ENCODE results near the gene ANKRD35.

ANKRD35 gene

DNA sequence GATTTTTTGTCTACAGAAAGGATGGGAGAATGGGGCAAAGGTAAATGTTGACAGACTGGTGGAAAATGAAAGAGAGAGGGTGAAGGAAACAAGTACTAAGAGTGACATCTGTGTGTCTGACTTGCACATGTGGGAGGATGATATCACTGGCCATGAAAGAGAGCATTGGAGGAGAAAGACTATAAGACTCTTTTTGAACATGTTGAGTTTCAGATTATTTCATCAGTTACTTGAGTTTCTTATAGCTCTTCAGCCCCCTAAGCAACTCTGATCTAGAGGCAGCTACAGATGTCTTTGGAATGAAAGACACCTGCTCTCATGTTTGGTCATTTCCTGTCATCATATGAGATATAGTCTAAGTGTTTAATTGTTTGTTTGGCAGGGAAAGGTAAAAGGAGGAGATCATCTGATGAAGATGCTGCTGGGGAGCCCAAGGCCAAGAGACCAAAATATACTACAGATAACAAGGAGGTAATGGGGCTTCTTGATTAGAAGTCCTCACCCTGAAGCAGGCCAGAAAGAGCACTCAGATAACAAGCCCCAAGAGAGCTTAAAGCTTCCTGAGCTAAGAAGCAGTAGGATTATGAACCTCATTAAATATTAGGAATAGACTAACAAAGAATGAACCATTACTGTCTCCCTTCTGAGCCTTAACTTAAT lies 57.2 kb downstream of the ANKRD35 start:
- no peak for ATAC-seq
- TF ChIP-seq, protein P1, sequence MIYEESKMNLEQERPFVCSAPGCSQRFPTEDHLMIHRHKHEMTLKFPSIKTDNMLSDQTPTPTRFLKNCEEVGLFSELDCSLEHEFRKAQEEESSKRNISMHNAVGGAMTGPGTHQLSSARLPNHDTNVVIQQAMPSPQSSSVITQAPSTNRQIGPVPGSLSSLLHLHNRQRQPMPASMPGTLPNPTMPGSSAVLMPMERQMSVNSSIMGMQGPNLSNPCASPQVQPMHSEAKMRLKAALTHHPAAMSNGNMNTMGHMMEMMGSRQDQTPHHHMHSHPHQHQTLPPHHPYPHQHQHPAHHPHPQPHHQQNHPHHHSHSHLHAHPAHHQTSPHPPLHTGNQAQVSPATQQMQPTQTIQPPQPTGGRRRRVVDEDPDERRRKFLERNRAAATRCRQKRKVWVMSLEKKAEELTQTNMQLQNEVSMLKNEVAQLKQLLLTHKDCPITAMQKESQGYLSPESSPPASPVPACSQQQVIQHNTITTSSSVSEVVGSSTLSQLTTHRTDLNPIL (CRISPR knock-in tag; IDR thresholded peaks at IDR 0.05; ENCODE audit: low read depth): no peak
- TF ChIP-seq, protein P2, sequence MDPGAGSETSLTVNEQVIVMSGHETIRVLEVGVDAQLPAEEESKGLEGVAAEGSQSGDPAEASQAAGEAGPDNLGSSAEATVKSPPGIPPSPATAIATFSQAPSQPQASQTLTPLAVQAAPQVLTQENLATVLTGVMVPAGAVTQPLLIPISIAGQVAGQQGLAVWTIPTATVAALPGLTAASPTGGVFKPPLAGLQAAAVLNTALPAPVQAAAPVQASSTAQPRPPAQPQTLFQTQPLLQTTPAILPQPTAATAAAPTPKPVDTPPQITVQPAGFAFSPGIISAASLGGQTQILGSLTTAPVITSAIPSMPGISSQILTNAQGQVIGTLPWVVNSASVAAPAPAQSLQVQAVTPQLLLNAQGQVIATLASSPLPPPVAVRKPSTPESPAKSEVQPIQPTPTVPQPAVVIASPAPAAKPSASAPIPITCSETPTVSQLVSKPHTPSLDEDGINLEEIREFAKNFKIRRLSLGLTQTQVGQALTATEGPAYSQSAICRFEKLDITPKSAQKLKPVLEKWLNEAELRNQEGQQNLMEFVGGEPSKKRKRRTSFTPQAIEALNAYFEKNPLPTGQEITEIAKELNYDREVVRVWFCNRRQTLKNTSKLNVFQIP (CRISPR knock-in tag; IDR thresholded peaks at IDR 0.05; ENCODE audit: borderline replicate concordance, low read depth): no peak
- no peak for TF ChIP-seq GLIS3 (CRISPR knock-in tag; IDR thresholded peaks at IDR 0.05)
- TF ChIP-seq, protein P3, sequence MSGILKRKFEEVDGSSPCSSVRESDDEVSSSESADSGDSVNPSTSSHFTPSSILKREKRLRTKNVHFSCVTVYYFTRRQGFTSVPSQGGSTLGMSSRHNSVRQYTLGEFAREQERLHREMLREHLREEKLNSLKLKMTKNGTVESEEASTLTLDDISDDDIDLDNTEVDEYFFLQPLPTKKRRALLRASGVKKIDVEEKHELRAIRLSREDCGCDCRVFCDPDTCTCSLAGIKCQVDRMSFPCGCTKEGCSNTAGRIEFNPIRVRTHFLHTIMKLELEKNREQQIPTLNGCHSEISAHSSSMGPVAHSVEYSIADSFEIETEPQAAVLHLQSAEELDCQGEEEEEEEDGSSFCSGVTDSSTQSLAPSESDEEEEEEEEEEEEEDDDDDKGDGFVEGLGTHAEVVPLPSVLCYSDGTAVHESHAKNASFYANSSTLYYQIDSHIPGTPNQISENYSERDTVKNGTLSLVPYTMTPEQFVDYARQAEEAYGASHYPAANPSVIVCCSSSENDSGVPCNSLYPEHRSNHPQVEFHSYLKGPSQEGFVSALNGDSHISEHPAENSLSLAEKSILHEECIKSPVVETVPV (CRISPR knock-in tag; IDR thresholded peaks at IDR 0.05): no peak
- TF ChIP-seq ZC3H10 (CRISPR knock-in tag; IDR thresholded peaks at IDR 0.05): no peak
- no peak for TF ChIP-seq ESRRG (CRISPR knock-in tag; IDR thresholded peaks at IDR 0.05)
- no peak for TF ChIP-seq TCF4 (CRISPR knock-in tag; IDR thresholded peaks at IDR 0.05; ENCODE audit: borderline replicate concordance)
- no peak for TF ChIP-seq CSDC2 (CRISPR knock-in tag; IDR thresholded peaks at IDR 0.05)
- TF ChIP-seq ZFP3 (CRISPR knock-in tag; IDR thresholded peaks at IDR 0.05): no peak
- TF ChIP-seq, protein P4, sequence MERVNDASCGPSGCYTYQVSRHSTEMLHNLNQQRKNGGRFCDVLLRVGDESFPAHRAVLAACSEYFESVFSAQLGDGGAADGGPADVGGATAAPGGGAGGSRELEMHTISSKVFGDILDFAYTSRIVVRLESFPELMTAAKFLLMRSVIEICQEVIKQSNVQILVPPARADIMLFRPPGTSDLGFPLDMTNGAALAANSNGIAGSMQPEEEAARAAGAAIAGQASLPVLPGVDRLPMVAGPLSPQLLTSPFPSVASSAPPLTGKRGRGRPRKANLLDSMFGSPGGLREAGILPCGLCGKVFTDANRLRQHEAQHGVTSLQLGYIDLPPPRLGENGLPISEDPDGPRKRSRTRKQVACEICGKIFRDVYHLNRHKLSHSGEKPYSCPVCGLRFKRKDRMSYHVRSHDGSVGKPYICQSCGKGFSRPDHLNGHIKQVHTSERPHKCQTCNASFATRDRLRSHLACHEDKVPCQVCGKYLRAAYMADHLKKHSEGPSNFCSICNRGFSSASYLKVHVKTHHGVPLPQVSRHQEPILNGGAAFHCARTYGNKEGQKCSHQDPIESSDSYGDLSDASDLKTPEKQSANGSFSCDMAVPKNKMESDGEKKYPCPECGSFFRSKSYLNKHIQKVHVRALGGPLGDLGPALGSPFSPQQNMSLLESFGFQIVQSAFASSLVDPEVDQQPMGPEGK (CRISPR knock-in tag; IDR thresholded peaks at IDR 0.05; ENCODE audit: borderline replicate concordance): no peak
- TF ChIP-seq ZNF8 (CRISPR knock-in tag; IDR thresholded peaks at IDR 0.05): no peak
- TF ChIP-seq, protein P5, sequence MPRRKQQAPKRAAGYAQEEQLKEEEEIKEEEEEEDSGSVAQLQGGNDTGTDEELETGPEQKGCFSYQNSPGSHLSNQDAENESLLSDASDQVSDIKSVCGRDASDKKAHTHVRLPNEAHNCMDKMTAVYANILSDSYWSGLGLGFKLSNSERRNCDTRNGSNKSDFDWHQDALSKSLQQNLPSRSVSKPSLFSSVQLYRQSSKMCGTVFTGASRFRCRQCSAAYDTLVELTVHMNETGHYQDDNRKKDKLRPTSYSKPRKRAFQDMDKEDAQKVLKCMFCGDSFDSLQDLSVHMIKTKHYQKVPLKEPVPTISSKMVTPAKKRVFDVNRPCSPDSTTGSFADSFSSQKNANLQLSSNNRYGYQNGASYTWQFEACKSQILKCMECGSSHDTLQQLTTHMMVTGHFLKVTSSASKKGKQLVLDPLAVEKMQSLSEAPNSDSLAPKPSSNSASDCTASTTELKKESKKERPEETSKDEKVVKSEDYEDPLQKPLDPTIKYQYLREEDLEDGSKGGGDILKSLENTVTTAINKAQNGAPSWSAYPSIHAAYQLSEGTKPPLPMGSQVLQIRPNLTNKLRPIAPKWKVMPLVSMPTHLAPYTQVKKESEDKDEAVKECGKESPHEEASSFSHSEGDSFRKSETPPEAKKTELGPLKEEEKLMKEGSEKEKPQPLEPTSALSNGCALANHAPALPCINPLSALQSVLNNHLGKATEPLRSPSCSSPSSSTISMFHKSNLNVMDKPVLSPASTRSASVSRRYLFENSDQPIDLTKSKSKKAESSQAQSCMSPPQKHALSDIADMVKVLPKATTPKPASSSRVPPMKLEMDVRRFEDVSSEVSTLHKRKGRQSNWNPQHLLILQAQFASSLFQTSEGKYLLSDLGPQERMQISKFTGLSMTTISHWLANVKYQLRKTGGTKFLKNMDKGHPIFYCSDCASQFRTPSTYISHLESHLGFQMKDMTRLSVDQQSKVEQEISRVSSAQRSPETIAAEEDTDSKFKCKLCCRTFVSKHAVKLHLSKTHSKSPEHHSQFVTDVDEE (CRISPR knock-in tag; IDR thresholded peaks at IDR 0.05): no peak
- no peak for TF ChIP-seq BACH2 (CRISPR knock-in tag; IDR thresholded peaks at IDR 0.05; ENCODE audit: borderline replicate concordance)
- no peak for TF ChIP-seq ZNF70 (CRISPR knock-in tag; IDR thresholded peaks at IDR 0.05)
- TF ChIP-seq SNAI2 (CRISPR knock-in tag; IDR thresholded peaks at IDR 0.05): no peak
- no peak for TF ChIP-seq OSR1 (CRISPR knock-in tag; IDR thresholded peaks at IDR 0.05)

DNA sequence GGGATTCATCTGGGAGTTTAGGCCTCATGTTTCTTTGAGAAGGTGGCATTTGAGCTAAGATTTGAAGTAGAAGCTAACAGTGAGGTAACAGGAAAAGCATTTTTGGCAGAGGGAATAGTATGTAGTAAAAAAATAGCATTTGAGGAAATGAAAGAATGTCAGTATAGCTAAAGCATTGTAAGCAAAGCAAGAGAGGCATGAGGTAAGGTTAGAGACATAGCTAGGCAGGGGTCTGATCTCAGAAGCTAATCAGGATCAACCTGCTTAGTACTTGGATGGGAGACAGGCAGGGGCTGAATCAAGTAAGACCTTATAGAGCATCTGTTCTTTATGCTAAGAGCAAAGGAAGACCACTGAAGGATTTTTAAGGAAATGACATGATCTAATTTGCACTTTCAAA lies 57.7 kb downstream of the ANKRD35 start:
- TF ChIP-seq ZC3H10 (CRISPR knock-in tag; IDR thresholded peaks at IDR 0.05) (no peak), SNAI2 (CRISPR knock-in tag; IDR thresholded peaks at IDR 0.05) (no peak), ZNF70 (CRISPR knock-in tag; IDR thresholded peaks at IDR 0.05) (no peak), ZNF565 (CRISPR knock-in tag; conservative IDR thresholded peaks at IDR 0.05; ENCODE audit: low read depth) (no peak), ARNTL (CRISPR knock-in tag; IDR thresholded peaks at IDR 0.05; ENCODE audit: borderline replicate concordance, low read depth) (no peak), ZFP3 (CRISPR knock-in tag; IDR thresholded peaks at IDR 0.05) (no peak), TCF4 (CRISPR knock-in tag; IDR thresholded peaks at IDR 0.05; ENCODE audit: borderline replicate concordance) (no peak), ISL1 (CRISPR knock-in tag; IDR thresholded peaks at IDR 0.05) (no peak), BACH2 (CRISPR knock-in tag; IDR thresholded peaks at IDR 0.05; ENCODE audit: borderline replicate concordance) (no peak), PPARA (CRISPR knock-in tag; IDR thresholded peaks at IDR 0.05; ENCODE audit: borderline replicate concordance) (no peak)
- no peak for ATAC-seq

DNA sequence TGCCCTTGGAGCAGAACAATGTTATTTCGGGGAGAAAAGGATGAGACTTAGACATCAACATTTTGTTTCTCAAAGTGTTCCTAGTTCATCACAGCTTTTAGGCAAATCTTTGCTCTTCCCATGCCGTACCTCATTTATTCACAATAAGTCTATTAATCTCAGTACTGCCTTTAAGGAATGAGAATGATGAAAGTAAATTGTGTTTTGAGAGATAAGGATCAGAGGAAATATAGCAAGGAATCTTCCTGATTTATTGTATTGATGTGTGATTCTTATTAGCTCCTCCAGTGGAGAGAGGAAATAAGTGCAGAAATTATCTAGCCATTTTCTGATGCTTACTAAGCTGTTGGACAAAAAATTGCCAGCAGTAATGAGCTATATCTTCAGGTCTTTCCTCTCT lies 59.6 kb downstream of the ANKRD35 start:
- no peak for ATAC-seq
- TF ChIP-seq ISL1 (CRISPR knock-in tag; IDR thresholded peaks at IDR 0.05) (no peak), TOX (CRISPR knock-in tag; IDR thresholded peaks at IDR 0.05; ENCODE audit: borderline replicate concordance) (peak; percentile 59; the same call in 1 of the 2 replicates), ZC3H10 (CRISPR knock-in tag; IDR thresholded peaks at IDR 0.05) (0 out of 2 replicates have a peak, but pooled peaks have one; percentile 27), ARNTL (CRISPR knock-in tag; IDR thresholded peaks at IDR 0.05; ENCODE audit: borderline replicate concordance, low read depth) (no peak), RARB (CRISPR knock-in tag; IDR thresholded peaks at IDR 0.05) (no peak)
- TF ChIP-seq, protein P4 (CRISPR knock-in tag; IDR thresholded peaks at IDR 0.05; ENCODE audit: borderline replicate concordance): no peak
